GM19452 (cell line): ENCODE data around the gene UBR4.

Experiments used
- ATAC-seq: cut with Tn5 transposase; IDR thresholded peaks from one replicate; pipeline ENCODE4 v1.9.1; 2021; ENCODE audit not compliant: unreplicated experiment

The UBR4 gene

DNA sequence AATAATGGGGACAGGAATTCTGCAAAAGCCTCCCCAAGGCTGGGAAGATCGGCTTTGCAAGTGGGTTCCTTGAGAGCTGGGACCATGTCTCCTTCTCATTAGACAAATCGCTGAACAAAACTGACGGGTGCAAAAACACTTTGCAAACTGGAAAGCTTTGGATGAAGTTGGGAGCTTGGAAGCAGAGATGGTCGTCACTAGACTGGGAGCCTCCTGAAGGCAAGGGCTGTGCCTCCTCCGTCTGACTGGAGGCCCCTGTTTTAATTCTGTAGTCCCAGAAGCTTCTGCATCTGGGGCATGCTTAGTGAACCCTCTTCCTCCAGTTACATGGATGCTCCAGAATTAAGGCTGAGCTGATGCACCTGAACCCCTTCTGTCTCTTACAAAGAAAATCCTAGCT, 171.3 kb downstream of the UBR4 start:
- ATAC-seq: no peak

DNA sequence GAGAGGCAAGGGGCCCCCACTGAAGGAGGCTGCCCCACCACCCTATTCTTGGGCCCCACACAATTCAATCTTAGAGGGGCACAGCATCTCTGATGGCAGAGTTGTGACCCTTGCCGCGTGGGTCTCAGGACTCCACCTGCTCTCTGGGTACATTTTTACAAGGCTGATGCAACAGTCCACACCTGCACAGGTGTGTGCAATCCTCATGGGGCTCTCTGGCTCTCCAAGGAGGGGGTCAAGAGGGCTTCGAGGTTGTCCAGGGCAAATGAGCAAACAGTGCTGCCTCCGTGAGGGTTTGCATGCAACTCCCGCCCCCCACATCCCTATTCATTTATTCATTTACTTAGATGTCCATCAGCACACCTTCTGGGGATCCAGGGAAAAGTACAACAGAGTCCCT, 172.0 kb downstream of the UBR4 start:
- no peak for ATAC-seq

- no peak for ATAC-seq
Measured at GRCh38 chr1:19037659-19038058, 172.4 kb downstream of the UBR4 start.

DNA sequence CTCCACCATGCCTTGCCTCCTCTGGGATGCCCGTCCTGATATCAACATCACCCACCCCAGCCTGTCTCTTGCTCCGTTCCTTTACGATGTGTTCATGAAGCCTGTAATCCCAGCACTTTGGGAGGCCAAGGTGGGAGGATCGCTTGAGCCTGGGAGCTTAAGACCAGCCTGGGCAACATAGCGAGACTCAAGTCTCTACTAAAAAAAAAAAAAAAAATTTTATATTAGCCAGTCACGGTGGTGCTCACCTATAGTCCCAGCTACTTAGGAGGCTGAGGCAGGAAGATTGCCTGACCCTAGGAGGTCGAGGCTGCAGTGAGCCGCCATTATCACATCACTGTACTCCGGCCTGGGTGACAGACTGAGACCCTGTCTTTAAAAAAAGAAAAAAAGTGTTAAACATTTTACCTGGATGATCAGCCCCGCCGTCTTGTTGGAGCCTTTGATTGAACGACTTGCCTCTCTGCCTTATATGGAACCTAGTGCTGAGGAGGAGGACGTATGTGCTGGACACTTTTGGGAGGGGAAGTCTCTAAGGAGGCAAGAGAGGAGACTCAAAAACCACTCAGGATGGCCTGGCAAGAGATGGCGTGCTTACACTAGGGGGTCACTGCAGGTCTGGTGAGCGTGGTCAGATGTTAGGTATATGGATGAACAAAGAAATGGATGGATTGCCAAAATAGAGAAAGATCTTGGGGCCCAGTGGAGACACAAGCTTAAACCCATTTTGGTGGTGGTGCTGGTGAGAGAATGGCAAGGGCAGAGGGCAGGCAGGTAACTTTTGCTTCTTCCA, 173.1 kb downstream of the UBR4 start:
- ATAC-seq: no peak

DNA sequence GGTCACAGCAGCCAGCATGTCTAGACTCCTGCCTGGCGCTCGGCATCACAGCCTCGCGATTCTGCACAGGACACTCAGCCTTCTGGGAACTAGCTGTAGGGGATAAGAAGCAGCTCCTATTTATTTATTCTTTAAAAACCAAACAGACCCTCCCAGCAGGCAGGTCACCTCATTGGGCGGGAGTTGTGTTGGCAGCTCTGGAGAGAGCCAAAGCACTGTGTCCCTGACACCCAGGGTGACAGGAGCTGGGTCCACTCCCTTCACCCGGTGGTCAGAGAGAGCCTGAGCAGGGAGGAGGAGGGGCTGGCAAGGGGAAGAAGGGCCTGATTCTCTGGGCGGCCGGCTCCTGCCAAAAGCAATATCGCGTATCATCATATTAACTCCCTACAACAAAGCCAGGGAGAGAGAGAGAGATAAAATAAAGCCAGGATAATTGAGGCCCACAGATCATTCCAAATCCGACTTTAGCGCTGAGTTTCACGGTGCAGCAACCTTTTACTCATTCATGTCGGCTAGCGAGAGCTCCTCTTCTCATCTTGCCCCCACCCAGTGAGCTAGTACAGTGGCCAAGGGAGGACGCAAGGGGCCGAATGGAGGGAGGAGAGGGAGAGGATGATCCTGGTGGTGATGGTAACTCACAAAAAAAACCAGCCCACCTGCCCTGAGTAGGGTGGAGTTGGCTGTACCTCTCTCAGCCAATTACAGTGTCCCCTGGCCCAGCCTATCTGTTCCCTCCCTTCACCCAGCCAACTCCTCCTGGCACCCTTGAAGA, 173.8 kb downstream of the UBR4 start:
- ATAC-seq: no peak

- no peak for ATAC-seq
Measured at GRCh38 chr1:19035377-19036040, 174.6 kb downstream of the UBR4 start.

DNA sequence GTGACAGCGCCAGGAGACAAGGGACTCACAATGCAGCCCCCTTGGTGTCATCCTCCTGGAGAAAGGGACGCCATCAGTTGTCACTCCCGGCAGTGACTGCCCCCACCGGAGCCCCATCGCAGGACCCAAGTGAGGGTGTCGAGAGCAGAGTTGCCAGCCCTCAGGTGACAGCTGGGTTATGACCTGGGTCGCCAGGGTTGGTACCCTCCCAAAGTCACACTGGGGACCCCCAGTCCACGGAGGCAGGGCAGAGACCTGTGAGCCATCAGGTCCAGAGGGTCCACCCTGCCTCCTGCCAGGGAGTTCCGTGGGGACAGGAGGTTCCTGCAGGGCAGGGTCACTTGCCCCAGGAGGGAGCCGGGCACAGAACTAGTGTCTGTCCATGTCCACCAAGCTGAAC, 175.3 kb downstream of the UBR4 start:
- no peak for ATAC-seq

- no peak for ATAC-seq
Measured at GRCh38 chr1:19033926-19034680, 176.0 kb downstream of the UBR4 start.

GRCh38 chr1:19033515-19033839, 176.6 kb downstream of the UBR4 start:
- no peak for ATAC-seq

DNA sequence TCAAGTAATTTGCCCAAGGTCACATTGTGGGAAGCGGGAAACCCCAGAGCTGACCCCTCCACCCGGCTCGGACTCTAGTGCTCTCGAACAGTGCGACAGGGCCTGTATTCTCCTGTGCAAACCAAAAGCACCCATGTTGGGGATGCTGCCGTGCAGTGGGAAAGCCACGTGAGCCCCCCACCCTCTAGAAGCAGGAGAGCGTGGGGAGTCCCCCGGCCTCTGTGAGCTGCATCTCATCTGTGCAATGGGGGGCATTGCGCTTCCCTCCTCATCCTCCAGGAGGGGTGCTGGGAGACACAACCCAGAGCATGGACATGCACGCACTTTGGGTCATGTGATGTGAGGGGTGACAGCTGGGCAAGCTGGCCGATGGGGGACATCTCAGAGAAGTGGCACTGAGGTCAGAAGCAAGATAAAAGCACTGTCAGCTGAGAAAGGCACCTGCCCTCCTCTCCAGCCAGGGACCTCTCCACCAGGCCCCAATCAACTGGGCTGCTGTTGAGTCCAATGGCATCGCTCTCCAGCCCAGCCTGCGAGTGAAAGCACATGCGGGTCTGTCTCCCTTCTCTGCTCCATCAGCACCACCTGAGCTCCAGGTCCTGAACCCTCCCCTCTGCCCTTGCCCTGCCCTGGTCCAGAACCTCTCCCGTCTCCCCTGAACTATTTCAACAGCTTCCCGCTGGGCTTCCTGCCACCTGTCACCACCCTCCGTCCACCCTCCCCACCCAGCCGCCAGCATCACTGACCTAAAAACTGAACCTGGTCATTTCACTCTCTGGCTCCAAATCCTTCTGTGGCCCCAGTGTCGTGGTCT, 177.2 kb downstream of the UBR4 start:
- no peak for ATAC-seq

DNA sequence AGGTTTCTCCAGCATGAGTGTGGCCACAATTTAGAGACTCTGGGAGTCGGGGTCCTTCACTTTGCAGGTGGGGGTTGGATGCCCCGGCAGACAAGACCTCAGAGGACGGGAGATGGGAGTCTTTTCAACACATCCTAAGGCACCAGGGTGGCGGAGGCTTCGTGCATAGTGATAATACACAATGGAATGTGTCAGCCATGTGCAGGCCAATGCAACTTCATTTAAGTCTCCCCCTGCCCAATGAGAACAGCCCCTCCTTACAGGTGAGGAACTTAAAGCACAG, 177.7 kb downstream of the UBR4 start:
- ATAC-seq: no peak

- ATAC-seq: no peak
Measured at GRCh38 chr1:19029191-19030085, 180.6 kb downstream of the UBR4 start.

GRCh38 chr1:19028546-19029129, 181.4 kb downstream of the UBR4 start:
- ATAC-seq: no peak

DNA sequence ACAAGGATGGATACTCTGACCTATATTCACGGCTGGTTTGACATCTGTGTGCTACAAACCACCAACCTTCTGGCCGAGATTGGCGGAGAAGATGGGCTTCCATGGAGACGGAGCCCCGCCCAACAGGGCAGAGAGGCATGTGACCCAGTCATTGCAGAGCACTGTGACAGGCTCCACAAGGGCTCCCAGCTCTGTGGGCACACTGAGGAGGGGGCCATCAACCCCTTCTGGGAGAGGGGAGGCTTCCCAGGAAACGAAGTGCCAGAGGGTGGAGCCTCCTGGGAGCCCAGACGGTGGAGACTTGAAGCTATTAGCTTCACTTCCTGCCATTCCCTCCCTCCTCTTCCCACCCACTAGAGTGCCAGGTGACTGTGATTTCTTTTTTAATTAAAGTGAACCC, 182.0 kb downstream of the UBR4 start:
- no peak for ATAC-seq
